ENCODE results near the gene NMUR1.
A peak's percentile ranks its signal among the peaks of the same experiment; 100 is the strongest.

The NMUR1 gene

GRCh38 chr2:231554327-231554726 lies 24.1 kb upstream of the NMUR1 start:
- DNase-seq, result no peak

- no peak for DNase-seq
Measured at GRCh38 chr2:231552752-231553151, 22.5 kb upstream of the NMUR1 start.

GRCh38 chr2:231549446-231550239 lies 19.4 kb upstream of the NMUR1 start:
- no peak for DNase-seq

- DNase-seq, result no peak
Measured at GRCh38 chr2:231548752-231549151, 18.5 kb upstream of the NMUR1 start.

GRCh38 chr2:231547315-231548110 lies 17.3 kb upstream of the NMUR1 start:
- no peak for DNase-seq

GRCh38 chr2:231546014-231546715 lies 15.9 kb upstream of the NMUR1 start:
- DNase-seq, result no peak

- DNase-seq, result no peak
Measured at GRCh38 chr2:231545105-231545902, 15.1 kb upstream of the NMUR1 start.

GRCh38 chr2:231542136-231542535 lies 11.9 kb upstream of the NMUR1 start:
- peak; percentile 29 for DNase-seq

GRCh38 chr2:231541645-231542044 lies 11.4 kb upstream of the NMUR1 start:
- no peak for DNase-seq

GRCh38 chr2:231539991-231540390 lies 9.7 kb upstream of the NMUR1 start:
- no peak for DNase-seq

- no peak for DNase-seq
Measured at GRCh38 chr2:231535961-231536360, 5.7 kb upstream of the NMUR1 start.

- no peak for DNase-seq
Measured at GRCh38 chr2:231533777-231534125, 3.5 kb upstream of the NMUR1 start.

- DNase-seq, result no peak
Measured at GRCh38 chr2:231533086-231533776, 3.0 kb upstream of the NMUR1 start.

- no peak for DNase-seq
Measured at GRCh38 chr2:231532756-231533035, 2.5 kb upstream of the NMUR1 start.

- peak; percentile 43 for DNase-seq
Measured at GRCh38 chr2:231531883-231532755, 1.9 kb upstream of the NMUR1 start.

- DNase-seq, result no peak
Measured at GRCh38 chr2:231531466-231531865, 1.2 kb upstream of the NMUR1 start.

GRCh38 chr2:231528636-231529030 lies 1.6 kb downstream of the NMUR1 start:
- DNase-seq, result no peak

- no peak for DNase-seq
Measured at GRCh38 chr2:231527955-231528635, 2.1 kb downstream of the NMUR1 start.

GRCh38 chr2:231527091-231527395 lies 3.2 kb downstream of the NMUR1 start:
- DNase-seq, result no peak

- DNase-seq, result no peak
Measured at GRCh38 chr2:231526341-231527090, 3.7 kb downstream of the NMUR1 start.

Measured in fibroblast of skin of back (primary cell).